Gastroesophageal sphincter (tissue), 4 donors: ENCODE data around the gene AUTS2. TPM values are rescaled to one million over a fixed set of nuclear protein-coding genes. Genes with fewer than 3 reads are reported as not detected.
A peak's percentile ranks its signal among the peaks of the same experiment; 100 is the strongest.

Experiments
- ATAC-seq: fragments of 150-250 bp; one replicate; pipeline ENCODE4 v1.9.1; 2016; ENCODE audit warnings: mild to moderate bottlenecking, moderate library complexity
- H3K27ac ChIP-seq, 4 donors: fragments of 200-600 bp; sonication (generic) in 3 of 4; 1 replicate in 3 of 4; 2 replicates in 1 of 4; pipeline ENCODE4 v1.5.1; 2016 to 2019
- H3K27me3 ChIP-seq: fragments of 200-600 bp; sonication (generic); one replicate; pipeline ENCODE4 v1.5.1; 2019
- H3K36me3 ChIP-seq, 2 donors: fragments of 200-600 bp; sonication (generic); one replicate each; pipeline ENCODE4 v1.5.1; 2019; ENCODE audit warnings: control low read depth in 1 of 2
- H3K4me1 ChIP-seq, 3 donors: fragments of 200-600 bp; sonication (generic); 1 replicate in 2 of 3; 2 replicates in 1 of 3; pipeline ENCODE4 v1.5.1; 2016 to 2019; ENCODE audit warnings: control low read depth in 2 of 3
- H3K4me3 ChIP-seq, 2 donors: fragments of 200-600 bp; sonication (generic); one replicate each; pipeline ENCODE4 v1.5.1; 2019; ENCODE audit warnings: mild to moderate bottlenecking in 1 of 2, moderate library complexity in 1 of 2
- H3K9me3 ChIP-seq, 3 donors: fragments of 200-600 bp; sonication (generic); one replicate each; pipeline ENCODE4 v1.5.1; 2017 to 2019; ENCODE audit warnings: control low read depth in 2 of 3
- EP300 ChIP-seq: sonication (generic); formaldehyde crosslinking; IDR thresholded peaks from one replicate; pipeline ENCODE4 v1.6.1; 2017; ENCODE audit warnings: antibody characterized with exemption, mild to moderate bottlenecking
- POLR2A ChIP-seq, 2 donors: fragments of 450-650 bp; IDR thresholded peaks; one replicate each; pipeline ENCODE4 v1.6.1; 2017; ENCODE audit warnings: antibody characterized with exemption in 2 of 2, mild to moderate bottlenecking in 2 of 2, moderate library complexity in 1 of 2
- POLR2AphosphoS5 ChIP-seq: sonication (generic); formaldehyde crosslinking; IDR thresholded peaks from one replicate; pipeline ENCODE4 v1.6.1; 2017; ENCODE audit warnings: antibody characterized with exemption
- WGBS, 2 donors: methylation state at CpG; one replicate each; pipeline ENCODE4 v1.1.5; 2018; ENCODE audit warnings: low coverage in 1 of 2; 5-methylcytosine and 5-hydroxymethylcytosine counted together
- total RNA-seq, 4 donors: library from RNA; depleted of rRNA; stranded (reverse); fragments of >200 nt; gene quantifications; one replicate each; pipeline ENCODE4 v1.1.0, GENCODE V29; 2016
- TF ChIP-seq, protein P1 (sequence below), 4 experiments: fragments of 200-600 bp in 2 of 4; fragments of 450-650 bp in 2 of 4; sonication (generic) in 1 of 4; IDR thresholded peaks; one replicate each; pipeline ENCODE4 v1.5.1; 2017 to 2019; ENCODE audit warnings: antibody characterized with exemption in 4 of 4, mild to moderate bottlenecking in 2 of 4, moderate library complexity in 2 of 4

Gene AUTS2
- total RNA-seq, 4 donors from 2014 or later, result 12.2 to 48.7 (median 44.1) TPM

DNA sequence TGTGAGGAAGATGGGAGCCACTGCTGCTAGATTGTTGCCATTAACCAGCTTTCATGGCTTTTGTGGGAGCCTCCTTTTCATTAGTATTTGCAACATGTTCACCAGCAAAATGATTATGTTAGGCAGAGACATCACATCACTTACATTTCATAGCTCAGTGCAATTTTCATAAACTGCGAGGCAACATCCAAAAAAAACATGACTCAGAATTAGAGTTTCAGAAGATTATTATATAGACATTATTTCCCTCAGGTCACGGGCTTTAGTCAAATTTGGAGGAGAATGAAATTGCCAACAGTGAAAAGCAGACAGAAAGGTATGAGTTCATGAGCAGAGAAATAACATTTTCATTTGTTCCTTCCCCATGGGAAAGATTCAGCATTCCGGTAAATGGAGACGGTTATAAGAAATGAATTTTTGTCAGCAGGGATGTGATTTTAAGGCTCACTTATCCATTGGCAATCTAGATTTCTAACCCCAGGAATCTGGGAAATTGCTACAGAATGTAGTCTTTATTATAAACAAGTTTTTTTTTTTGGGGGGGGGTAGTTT lies 573.2 kb downstream of the AUTS2 start:
- 83 to 88% methylated on average over 4 of the region's 4 CpGs for WGBS, 2 donors
- TF ChIP-seq EP300 (no peak), POLR2AphosphoS5 (no peak), POLR2A (IDR thresholded peaks at IDR 0.05) (no peak)
- TF ChIP-seq, protein P1, sequence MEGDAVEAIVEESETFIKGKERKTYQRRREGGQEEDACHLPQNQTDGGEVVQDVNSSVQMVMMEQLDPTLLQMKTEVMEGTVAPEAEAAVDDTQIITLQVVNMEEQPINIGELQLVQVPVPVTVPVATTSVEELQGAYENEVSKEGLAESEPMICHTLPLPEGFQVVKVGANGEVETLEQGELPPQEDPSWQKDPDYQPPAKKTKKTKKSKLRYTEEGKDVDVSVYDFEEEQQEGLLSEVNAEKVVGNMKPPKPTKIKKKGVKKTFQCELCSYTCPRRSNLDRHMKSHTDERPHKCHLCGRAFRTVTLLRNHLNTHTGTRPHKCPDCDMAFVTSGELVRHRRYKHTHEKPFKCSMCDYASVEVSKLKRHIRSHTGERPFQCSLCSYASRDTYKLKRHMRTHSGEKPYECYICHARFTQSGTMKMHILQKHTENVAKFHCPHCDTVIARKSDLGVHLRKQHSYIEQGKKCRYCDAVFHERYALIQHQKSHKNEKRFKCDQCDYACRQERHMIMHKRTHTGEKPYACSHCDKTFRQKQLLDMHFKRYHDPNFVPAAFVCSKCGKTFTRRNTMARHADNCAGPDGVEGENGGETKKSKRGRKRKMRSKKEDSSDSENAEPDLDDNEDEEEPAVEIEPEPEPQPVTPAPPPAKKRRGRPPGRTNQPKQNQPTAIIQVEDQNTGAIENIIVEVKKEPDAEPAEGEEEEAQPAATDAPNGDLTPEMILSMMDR (IDR thresholded peaks at IDR 0.05), result no peak
- Histone ChIP-seq H3K36me3 (no peaks in the 10 kb centered on the region), H3K4me3 (no peak overlapping the region), H3K27me3 (no peaks in the 10 kb centered on the region), H3K9me3 (peaks cover 0 to 16% (median 0%) of the 10 kb centered on the region in 3 donors), H3K4me1 (no peaks in the 10 kb centered on the region), H3K27ac (no peak overlapping the region)
- no peak for ATAC-seq

DNA sequence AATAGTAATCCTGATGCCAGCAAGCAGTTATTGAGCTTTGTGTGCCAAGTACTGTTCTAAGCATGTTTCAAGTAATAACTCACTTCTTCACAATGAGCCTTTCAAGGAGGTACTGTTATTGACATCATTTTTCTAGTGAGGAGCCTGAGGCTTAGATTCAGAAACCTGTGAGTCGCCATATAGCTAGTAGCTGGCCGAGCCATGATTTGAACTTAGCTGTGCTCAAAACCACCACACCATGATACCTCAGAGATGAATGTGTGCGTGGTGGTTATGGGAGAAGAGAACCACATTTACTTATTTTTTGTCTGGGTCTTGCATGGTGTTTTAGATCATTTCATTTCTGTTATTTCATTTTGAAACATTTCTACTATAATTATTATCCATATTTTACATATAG lies 578.9 kb downstream of the AUTS2 start:
- TF ChIP-seq POLR2A (IDR thresholded peaks at IDR 0.05) (no peak), POLR2AphosphoS5 (no peak), EP300 (no peak)
- TF ChIP-seq, protein P1 (IDR thresholded peaks at IDR 0.05), result no peak
- H3K36me3 ChIP-seq, result no peaks in the 10 kb centered on the region
- H3K27ac ChIP-seq, result no peak overlapping the region
- peaks cover 0 to 11% (median 0%) of the 10 kb centered on the region in 3 donors for H3K4me1 ChIP-seq
- H3K27me3 ChIP-seq, result no peaks in the 10 kb centered on the region
- ATAC-seq, result no peak
- 91 to 100% methylated on average over 3 of the region's 3 CpGs for WGBS, 2 donors
- peaks cover 0 to 7% (median 0%) of the 10 kb centered on the region in 3 donors for H3K9me3 ChIP-seq
- H3K4me3 ChIP-seq, result no peak overlapping the region

DNA sequence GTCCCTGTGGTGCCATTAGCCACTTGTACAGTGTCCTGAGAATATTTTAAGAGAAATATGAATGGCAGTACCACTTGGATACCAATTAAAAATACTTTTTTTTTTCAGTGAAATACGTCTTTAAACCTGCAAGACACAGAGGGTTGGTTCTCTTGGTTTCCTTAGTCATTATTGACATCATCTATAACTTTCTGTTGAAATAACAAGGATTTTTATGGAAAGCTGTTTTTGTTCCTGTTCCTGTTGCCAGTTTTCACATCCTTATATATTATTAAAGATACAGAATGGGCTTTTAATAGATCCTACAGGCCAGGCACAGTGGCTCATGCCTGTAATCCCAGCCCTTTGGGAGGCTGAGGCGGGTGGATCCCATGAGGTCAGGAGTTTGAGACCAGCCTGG lies 579.9 kb downstream of the AUTS2 start:
- no peaks in the 10 kb centered on the region for H3K36me3 ChIP-seq
- H3K4me3 ChIP-seq, result no peak overlapping the region
- H3K27me3 ChIP-seq, result no peaks in the 10 kb centered on the region
- H3K4me1 ChIP-seq, result peaks cover 0 to 18% (median 0%) of the 10 kb centered on the region in 3 donors
- 68 to 93% methylated on average over 2 of the region's 2 CpGs for WGBS, 2 donors
- H3K9me3 ChIP-seq, result peaks cover 0 to 7% (median 0%) of the 10 kb centered on the region in 3 donors
- H3K27ac ChIP-seq, result no peak overlapping the region
- ATAC-seq, result no peak
- TF ChIP-seq, protein P1 (IDR thresholded peaks at IDR 0.05), result no peak
- TF ChIP-seq POLR2AphosphoS5, result no peak
- TF ChIP-seq EP300, result no peak
- TF ChIP-seq POLR2A (IDR thresholded peaks at IDR 0.05), result no peak

DNA sequence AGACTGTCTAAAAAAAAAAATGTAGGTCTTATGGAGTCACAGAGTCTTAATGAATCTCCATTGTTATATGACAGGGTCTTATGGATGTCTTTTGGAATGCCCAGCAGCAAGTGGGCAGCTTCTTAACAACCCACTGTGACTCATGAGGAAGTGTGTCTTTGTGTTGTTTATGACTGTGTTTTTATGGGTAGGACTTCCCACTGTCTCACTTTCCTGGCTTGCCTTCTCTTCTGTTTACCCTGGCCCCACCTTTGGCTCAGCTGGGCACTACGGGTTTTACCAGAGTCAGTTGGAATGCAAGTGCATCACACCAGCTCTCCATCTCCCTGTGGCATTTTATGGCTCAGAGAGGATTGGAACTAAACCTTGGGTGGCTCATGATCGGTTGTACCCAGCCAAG lies 580.5 kb downstream of the AUTS2 start:
- TF ChIP-seq POLR2AphosphoS5 (peak; percentile 52), EP300 (no peak)
- H3K4me1 ChIP-seq, result peaks cover 0 to 23% (median 0%) of the 10 kb centered on the region in 3 donors
- 57 to 60% methylated on average over 1 to 2 of the region's 2 CpGs for WGBS, 2 donors
- H3K4me3 ChIP-seq, result no peak overlapping the region
- H3K36me3 ChIP-seq, result no peaks in the 10 kb centered on the region
- H3K27ac ChIP-seq, result peak overlapping the region in 1 of 4 donors; percentile 12
- peaks cover 0 to 7% (median 0%) of the 10 kb centered on the region in 3 donors for H3K9me3 ChIP-seq
- ATAC-seq, result no peak
- no peaks in the 10 kb centered on the region for H3K27me3 ChIP-seq

DNA sequence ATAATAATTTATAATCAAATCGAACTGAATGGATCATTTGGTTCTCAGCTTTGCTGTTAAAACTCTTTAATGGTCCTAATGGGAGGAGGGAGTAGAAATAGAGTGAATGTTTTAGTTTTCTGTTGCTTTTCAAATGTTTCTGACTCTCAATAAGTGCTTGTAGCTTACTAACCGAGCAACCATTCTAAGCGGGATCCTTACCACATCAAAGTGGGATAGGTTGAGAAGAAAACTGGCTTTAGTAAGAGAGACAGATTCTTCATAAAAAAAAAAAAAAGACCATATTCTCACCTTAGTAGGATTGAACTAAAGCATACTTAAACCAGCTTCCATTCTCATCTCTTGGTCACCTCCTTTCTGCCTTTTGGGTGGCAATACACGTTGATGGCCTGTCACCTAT lies 584.2 kb downstream of the AUTS2 start:
- Histone ChIP-seq H3K27me3 (no peaks in the 10 kb centered on the region), H3K4me1 (peaks cover 0 to 26% (median 0%) of the 10 kb centered on the region in 3 donors), H3K36me3 (no peaks in the 10 kb centered on the region), H3K4me3 (no peak overlapping the region), H3K9me3 (no peaks in the 10 kb centered on the region), H3K27ac (no peak overlapping the region)
- ATAC-seq, result no peak
- 84 to 88% methylated on average over 3 to 4 of the region's 4 CpGs for WGBS, 2 donors
- TF ChIP-seq POLR2AphosphoS5 (no peak), EP300 (no peak), POLR2A (IDR thresholded peaks at IDR 0.05) (no peak)
- TF ChIP-seq, protein P1 (IDR thresholded peaks at IDR 0.05), result no peak
